GM12872 (cell line): Measurements from ENCODE around the gene PRRT2.

ENCODE experiments used
- TF ChIP-seq, protein P1 (sequence below): IDR thresholded peaks from 3 replicates; pipeline ENCODE4 v1.5.1; 2011; ENCODE audit warnings: low read depth, mild to moderate bottlenecking, low read length, moderate library complexity; ENCODE audit not compliant: insufficient read depth

PRRT2 gene

DNA sequence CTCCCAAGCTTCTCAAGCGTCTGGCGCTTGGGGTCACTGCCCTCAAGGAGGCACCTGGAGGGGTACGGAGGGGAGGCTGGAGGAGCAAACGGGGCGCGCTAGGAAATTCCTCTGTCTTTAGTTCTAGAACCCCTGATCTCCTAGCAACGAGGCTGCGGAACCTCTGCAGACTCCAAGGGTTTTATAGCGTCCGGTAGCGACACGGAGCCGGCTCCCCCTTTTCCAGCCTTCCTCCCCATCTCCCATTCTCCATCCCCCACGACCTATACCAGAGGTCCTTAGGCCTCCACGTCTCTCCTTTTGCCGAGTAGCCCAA lies 51.6 kb downstream of the PRRT2 start:
- TF ChIP-seq, protein P1, sequence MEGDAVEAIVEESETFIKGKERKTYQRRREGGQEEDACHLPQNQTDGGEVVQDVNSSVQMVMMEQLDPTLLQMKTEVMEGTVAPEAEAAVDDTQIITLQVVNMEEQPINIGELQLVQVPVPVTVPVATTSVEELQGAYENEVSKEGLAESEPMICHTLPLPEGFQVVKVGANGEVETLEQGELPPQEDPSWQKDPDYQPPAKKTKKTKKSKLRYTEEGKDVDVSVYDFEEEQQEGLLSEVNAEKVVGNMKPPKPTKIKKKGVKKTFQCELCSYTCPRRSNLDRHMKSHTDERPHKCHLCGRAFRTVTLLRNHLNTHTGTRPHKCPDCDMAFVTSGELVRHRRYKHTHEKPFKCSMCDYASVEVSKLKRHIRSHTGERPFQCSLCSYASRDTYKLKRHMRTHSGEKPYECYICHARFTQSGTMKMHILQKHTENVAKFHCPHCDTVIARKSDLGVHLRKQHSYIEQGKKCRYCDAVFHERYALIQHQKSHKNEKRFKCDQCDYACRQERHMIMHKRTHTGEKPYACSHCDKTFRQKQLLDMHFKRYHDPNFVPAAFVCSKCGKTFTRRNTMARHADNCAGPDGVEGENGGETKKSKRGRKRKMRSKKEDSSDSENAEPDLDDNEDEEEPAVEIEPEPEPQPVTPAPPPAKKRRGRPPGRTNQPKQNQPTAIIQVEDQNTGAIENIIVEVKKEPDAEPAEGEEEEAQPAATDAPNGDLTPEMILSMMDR: no peak

DNA sequence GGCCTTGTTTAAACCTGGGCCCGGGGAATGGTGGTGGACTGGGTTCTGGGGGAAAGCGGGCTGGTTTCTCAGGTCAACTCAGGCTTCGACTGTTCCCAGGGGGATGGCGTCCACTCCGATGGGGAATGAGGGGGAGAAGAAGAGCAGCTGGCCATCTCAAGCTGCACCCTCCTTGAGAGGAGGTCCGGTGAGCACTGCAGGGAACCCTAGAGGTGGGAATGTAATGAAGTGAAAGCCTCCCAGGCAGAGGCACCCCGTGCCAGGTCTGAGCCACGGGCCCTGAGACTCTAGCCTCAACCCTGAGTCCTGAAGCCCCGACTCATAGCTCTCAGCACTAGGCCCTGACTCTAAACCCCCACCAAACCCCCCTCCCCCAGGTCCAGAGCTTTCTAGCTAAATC lies 52.2 kb downstream of the PRRT2 start:
- TF ChIP-seq, protein P1: no peak
